Neural cell (in vitro differentiated cells): ENCODE results near the gene RNF144A. TPM values are rescaled to one million over a fixed set of nuclear protein-coding genes. Genes with fewer than 3 reads are reported as not detected.

Experiments
- H2AFZ ChIP-seq: fragments of 200-600, 300-800 bp; sonication (generic), shearing (Covaris generic); 2 replicates; pipeline ENCODE4 v1.6.0; 2014; ENCODE audit warnings: low read depth, mild to moderate bottlenecking, antibody characterized with exemption, low read length, moderate library complexity
- H3F3A ChIP-seq: fragments of 200-600 bp; shearing (Covaris generic); 2 replicates; pipeline ENCODE4 v1.6.1; 2016; ENCODE audit warnings: mild to moderate bottlenecking, moderate library complexity, mixed read lengths, antibody characterized with exemption, low read length; ENCODE audit not compliant: insufficient read depth, poor library complexity, severe bottlenecking
- H3K27ac ChIP-seq: fragments of 200-600, 300-800 bp; sonication (generic), shearing (Covaris generic); 2 replicates; pipeline ENCODE4 v1.5.1; 2014; ENCODE audit warnings: mild to moderate bottlenecking, low read length, moderate library complexity
- H3K27me3 ChIP-seq: fragments of 300-800, 200-600 bp; sonication (generic), shearing (Covaris generic); 2 replicates; pipeline ENCODE4 v1.6.0; 2014; ENCODE audit warnings: mild to moderate bottlenecking, low read depth, low read length, moderate library complexity; ENCODE audit not compliant: insufficient read depth
- H3K36me3 ChIP-seq: fragments of 300-800, 200-600 bp; sonication (generic), shearing (Covaris generic); 2 replicates; pipeline ENCODE4 v1.5.1; 2014; ENCODE audit warnings: mild to moderate bottlenecking, antibody characterized with exemption, low read length, moderate library complexity; ENCODE audit not compliant: insufficient read depth
- H3K4me2 ChIP-seq: fragments of 300-800, 200-600 bp; sonication (generic), shearing (Covaris generic); 2 replicates; pipeline ENCODE4 v1.6.0; 2014; ENCODE audit warnings: mild to moderate bottlenecking, low read length
- H3K4me3 ChIP-seq: fragments of 300-800, 200-600 bp; sonication (generic), shearing (Covaris generic); 2 replicates; pipeline ENCODE4 v1.5.1; 2014; ENCODE audit warnings: mild to moderate bottlenecking, low read length, moderate library complexity
- H3K79me2 ChIP-seq: fragments of 200-600 bp; shearing (Covaris generic); replicated peaks from 2 replicates; pipeline ENCODE4 v1.6.0; 2014; ENCODE audit warnings: mild to moderate bottlenecking, low read length, moderate library complexity; ENCODE audit not compliant: insufficient read depth
- H3K9ac ChIP-seq: fragments of 300-800, 200-600 bp; sonication (generic), shearing (Covaris generic); 2 replicates; pipeline ENCODE4 v1.6.1; 2016; ENCODE audit warnings: mild to moderate bottlenecking, low read length, mixed read lengths
- H3K9me2 ChIP-seq: fragments of 200-600 bp; shearing (Covaris generic); 2 replicates; pipeline ENCODE4 v1.6.1; 2016; ENCODE audit warnings: mild to moderate bottlenecking, low read length, mixed read lengths; ENCODE audit not compliant: insufficient read depth
- H3K9me3 ChIP-seq: fragments of 200-600, 300-800 bp; sonication (generic), shearing (Covaris generic); 2 replicates; pipeline ENCODE4 v1.6.1; 2016; ENCODE audit warnings: mild to moderate bottlenecking, mixed run types, low read length, moderate library complexity, mixed read lengths
- H4K20me1 ChIP-seq: fragments of 200-600 bp; shearing (Covaris generic); 2 replicates; pipeline ENCODE4 v1.6.1; 2016; ENCODE audit warnings: mild to moderate bottlenecking, mixed run types; ENCODE audit not compliant: insufficient read depth
- EP300 ChIP-seq: fragments of 450-650 bp; conservative IDR thresholded peaks from 2 replicates; pipeline ENCODE4 v1.6.1; 2014; ENCODE audit warnings: antibody characterized with exemption, mild to moderate bottlenecking, moderate library complexity; ENCODE audit not compliant: poor library complexity, severe bottlenecking
- EZH2 ChIP-seq: fragments of 200-600, 300-800 bp; shearing (Covaris generic), sonication (generic); IDR thresholded peaks from 2 replicates; pipeline ENCODE4 v1.6.1; 2014; ENCODE audit warnings: antibody characterized with exemption, low read length, borderline replicate concordance, mild to moderate bottlenecking; ENCODE audit not compliant: insufficient read depth, poor library complexity, severe bottlenecking
- MXI1 ChIP-seq: fragments of 450-650 bp; conservative IDR thresholded peaks from 2 replicates; pipeline ENCODE4 v1.6.1; 2014; ENCODE audit warnings: antibody characterized with exemption, mild to moderate bottlenecking; ENCODE audit not compliant: poor library complexity, severe bottlenecking
- POLR2AphosphoS5 ChIP-seq: IDR thresholded peaks from 2 replicates; pipeline ENCODE4 v1.6.1; 2012
- RAD21 ChIP-seq: fragments of 450-650 bp; conservative IDR thresholded peaks from 2 replicates; pipeline ENCODE4 v1.6.1; 2014; ENCODE audit warnings: antibody characterized with exemption, mild to moderate bottlenecking, moderate library complexity
- SMC3 ChIP-seq: fragments of 450-650 bp; conservative IDR thresholded peaks from 2 replicates; pipeline ENCODE4 v1.6.1; 2014; ENCODE audit warnings: antibody characterized with exemption, mild to moderate bottlenecking, moderate library complexity; ENCODE audit not compliant: poor library complexity
- TAF1 ChIP-seq: IDR thresholded peaks from 2 replicates; pipeline ENCODE4 v1.6.1; 2012; ENCODE audit warnings: low read depth
- polyA plus RNA-seq: library from polyadenylated mRNA; depleted of rRNA; stranded (reverse); fragments of >200 nt; gene quantifications from 2 replicates; pipeline ENCODE4 v1.2.3, GENCODE V29; 2014
- TF ChIP-seq, protein P1 (sequence below): IDR thresholded peaks from 2 replicates; pipeline ENCODE4 v1.6.1; 2012; ENCODE audit warnings: borderline replicate concordance
- TF ChIP-seq, protein P2 (sequence below): fragments of 450-650 bp; IDR thresholded peaks from 2 replicates; pipeline ENCODE4 v1.5.1; 2014; ENCODE audit warnings: antibody characterized with exemption, mild to moderate bottlenecking, moderate library complexity; ENCODE audit not compliant: poor library complexity, severe bottlenecking

Gene RNF144A
- polyA plus RNA-seq, 1 donor from 2014 or later = 26.9 TPM

DNA sequence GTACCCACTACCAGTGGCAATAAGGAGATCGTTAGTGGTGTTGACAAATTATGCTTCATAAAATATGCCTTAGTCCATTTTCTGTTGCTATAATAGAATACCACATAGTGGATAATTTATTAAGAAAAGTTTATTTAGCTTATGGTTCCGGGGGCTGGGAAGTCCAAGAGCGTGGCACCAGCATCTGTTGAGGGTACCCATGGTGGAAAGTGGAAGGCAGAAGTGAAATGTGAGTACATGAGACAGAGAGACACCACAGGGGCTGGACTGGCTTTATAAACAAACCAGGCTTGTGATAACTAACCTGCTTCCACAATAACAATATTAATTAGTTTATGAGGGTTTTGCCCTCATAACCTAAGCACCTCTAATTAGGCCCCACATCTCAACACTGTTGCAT lies 146.6 kb downstream of the RNF144A start:
- H3K4me3 ChIP-seq = no peak overlapping the region
- no peak overlapping the region for H3K9ac ChIP-seq
- no peaks in the 10 kb centered on the region for H3K9me3 ChIP-seq
- H3K27me3 ChIP-seq = no peaks in the 10 kb centered on the region
- no peaks in the 10 kb centered on the region for H3K79me2 ChIP-seq
- H3K27ac ChIP-seq = no peak overlapping the region
- no peak overlapping the region for H3K4me2 ChIP-seq
- H3K36me3 ChIP-seq = no peaks in the 10 kb centered on the region
- H4K20me1 ChIP-seq = no peaks in the 10 kb centered on the region
- H3F3A ChIP-seq = no peaks in the 10 kb centered on the region
- no peaks in the 10 kb centered on the region for H3K9me2 ChIP-seq
- no peak overlapping the region for H2AFZ ChIP-seq
- no peak for TF ChIP-seq RAD21
- TF ChIP-seq, protein P1, sequence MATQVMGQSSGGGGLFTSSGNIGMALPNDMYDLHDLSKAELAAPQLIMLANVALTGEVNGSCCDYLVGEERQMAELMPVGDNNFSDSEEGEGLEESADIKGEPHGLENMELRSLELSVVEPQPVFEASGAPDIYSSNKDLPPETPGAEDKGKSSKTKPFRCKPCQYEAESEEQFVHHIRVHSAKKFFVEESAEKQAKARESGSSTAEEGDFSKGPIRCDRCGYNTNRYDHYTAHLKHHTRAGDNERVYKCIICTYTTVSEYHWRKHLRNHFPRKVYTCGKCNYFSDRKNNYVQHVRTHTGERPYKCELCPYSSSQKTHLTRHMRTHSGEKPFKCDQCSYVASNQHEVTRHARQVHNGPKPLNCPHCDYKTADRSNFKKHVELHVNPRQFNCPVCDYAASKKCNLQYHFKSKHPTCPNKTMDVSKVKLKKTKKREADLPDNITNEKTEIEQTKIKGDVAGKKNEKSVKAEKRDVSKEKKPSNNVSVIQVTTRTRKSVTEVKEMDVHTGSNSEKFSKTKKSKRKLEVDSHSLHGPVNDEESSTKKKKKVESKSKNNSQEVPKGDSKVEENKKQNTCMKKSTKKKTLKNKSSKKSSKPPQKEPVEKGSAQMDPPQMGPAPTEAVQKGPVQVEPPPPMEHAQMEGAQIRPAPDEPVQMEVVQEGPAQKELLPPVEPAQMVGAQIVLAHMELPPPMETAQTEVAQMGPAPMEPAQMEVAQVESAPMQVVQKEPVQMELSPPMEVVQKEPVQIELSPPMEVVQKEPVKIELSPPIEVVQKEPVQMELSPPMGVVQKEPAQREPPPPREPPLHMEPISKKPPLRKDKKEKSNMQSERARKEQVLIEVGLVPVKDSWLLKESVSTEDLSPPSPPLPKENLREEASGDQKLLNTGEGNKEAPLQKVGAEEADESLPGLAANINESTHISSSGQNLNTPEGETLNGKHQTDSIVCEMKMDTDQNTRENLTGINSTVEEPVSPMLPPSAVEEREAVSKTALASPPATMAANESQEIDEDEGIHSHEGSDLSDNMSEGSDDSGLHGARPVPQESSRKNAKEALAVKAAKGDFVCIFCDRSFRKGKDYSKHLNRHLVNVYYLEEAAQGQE = no peak
- no peak for TF ChIP-seq SMC3
- TF ChIP-seq EP300 = no peak
- no peak for TF ChIP-seq MXI1
- no peak for TF ChIP-seq POLR2AphosphoS5
- TF ChIP-seq, protein P2, sequence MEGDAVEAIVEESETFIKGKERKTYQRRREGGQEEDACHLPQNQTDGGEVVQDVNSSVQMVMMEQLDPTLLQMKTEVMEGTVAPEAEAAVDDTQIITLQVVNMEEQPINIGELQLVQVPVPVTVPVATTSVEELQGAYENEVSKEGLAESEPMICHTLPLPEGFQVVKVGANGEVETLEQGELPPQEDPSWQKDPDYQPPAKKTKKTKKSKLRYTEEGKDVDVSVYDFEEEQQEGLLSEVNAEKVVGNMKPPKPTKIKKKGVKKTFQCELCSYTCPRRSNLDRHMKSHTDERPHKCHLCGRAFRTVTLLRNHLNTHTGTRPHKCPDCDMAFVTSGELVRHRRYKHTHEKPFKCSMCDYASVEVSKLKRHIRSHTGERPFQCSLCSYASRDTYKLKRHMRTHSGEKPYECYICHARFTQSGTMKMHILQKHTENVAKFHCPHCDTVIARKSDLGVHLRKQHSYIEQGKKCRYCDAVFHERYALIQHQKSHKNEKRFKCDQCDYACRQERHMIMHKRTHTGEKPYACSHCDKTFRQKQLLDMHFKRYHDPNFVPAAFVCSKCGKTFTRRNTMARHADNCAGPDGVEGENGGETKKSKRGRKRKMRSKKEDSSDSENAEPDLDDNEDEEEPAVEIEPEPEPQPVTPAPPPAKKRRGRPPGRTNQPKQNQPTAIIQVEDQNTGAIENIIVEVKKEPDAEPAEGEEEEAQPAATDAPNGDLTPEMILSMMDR = no peak
- no peak for TF ChIP-seq EZH2
- TF ChIP-seq TAF1 = no peak

DNA sequence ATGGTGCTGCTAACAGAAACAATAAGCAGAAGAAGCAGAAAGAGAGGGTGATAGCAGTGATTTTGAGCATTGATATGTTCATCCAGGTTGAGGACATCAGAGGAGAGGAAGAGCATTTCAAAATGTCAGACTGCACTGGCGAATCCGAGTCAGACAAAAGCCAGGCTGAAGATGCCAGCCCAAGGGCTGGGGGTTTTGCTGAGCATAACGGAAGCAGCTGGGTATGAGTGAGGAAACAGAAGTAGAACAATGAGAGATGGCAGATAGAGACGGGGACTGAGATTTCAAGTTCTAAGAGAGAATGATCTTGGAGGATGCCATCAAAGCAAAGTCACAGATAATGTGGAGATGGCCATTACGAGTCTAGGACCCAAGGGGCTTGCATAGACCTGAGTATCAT lies 151.2 kb downstream of the RNF144A start:
- no peak overlapping the region for H3K4me2 ChIP-seq
- no peaks in the 10 kb centered on the region for H3K27me3 ChIP-seq
- H3K9me3 ChIP-seq = no peaks in the 10 kb centered on the region
- no peak overlapping the region for H3K9ac ChIP-seq
- no peaks in the 10 kb centered on the region for H3F3A ChIP-seq
- no peaks in the 10 kb centered on the region for H3K79me2 ChIP-seq
- H3K9me2 ChIP-seq = no peaks in the 10 kb centered on the region
- H2AFZ ChIP-seq = no peak overlapping the region
- no peaks in the 10 kb centered on the region for H3K36me3 ChIP-seq
- H3K4me3 ChIP-seq = no peak overlapping the region
- TF ChIP-seq SMC3 = no peak
- TF ChIP-seq, protein P1 = no peak
- no peak for TF ChIP-seq RAD21
- TF ChIP-seq, protein P2 = no peak
- no peak for TF ChIP-seq EZH2
- no peak for TF ChIP-seq EP300
- TF ChIP-seq POLR2AphosphoS5 = no peak
- TF ChIP-seq TAF1 = no peak
- TF ChIP-seq MXI1 = no peak
- no peak overlapping the region for H3K27ac ChIP-seq
- no peaks in the 10 kb centered on the region for H4K20me1 ChIP-seq
